ENCODE data around the gene AUH. TPM values are rescaled to one million over a fixed set of nuclear protein-coding genes. Genes with fewer than 3 reads are reported as not detected.
A peak's percentile ranks its signal among the peaks of the same experiment; 100 is the strongest.

The AUH gene
- total and polyA plus RNA-seq, 2 donors (not counting 1 experiment from before 2014, with no cell fraction given), result 11.3 to 55.5 TPM

DNA sequence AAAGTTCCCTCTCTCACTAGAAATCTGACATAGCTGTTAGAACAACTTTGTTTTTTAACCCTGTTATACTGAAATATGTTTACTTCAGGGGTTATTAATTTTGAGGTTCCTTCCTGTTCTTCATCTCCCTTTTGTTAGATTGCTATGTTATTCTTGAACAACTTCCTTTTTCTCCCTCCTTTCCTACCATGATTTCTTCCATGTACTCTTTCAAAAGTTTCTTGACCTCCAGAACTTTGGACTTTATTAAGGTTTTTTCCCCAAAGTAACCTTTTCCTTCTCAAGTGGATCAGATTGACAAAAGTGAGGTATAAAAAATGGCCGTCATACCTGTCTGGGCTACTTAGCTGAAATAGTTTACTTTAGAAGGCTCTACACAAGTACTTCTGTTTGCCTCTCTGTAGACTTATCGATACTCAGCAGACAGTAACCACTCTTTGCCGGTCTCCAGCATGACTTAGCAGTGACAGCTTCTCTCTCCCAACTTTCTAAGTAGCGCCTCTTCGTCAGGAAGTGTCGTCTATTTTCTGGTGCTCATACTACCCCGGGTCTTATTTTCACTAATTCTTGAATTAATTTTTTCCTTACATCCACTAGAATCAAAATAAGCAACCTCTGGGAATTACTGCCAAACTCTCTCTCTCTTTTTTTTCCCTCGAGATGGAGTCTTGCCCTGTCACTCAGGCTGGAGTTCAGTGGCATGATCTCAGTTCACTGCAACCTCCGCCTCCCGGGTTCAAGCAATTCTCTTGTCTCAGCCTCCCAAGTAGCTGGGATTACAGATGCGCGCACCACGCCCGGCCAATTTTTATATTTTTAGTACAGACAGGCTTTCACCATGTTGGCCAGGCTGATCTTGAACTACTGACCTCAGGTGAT is 42.2 kb upstream of the AUH start:
- Histone ChIP-seq H3K9me3 (ENCODE audit: control insufficient read depth, insufficient read depth, low read depth, low read length) (no peaks in the 10 kb centered on the region), H3K27me3 (ENCODE audit: control insufficient read depth, insufficient read depth, low read length) (no peaks in the 10 kb centered on the region), H3K4me2 (ENCODE audit: extremely low read depth, insufficient read depth, low read length) (no peak overlapping the region), H4K20me1 (ENCODE audit: control insufficient read depth, extremely low read depth, insufficient read depth, low read length) (no peaks in the 10 kb centered on the region), H3K79me2 (ENCODE audit: control insufficient read depth, insufficient read depth, low read length) (peaks cover 2% of the 10 kb centered on the region), H2AFZ (ENCODE audit: low read length) (no peak overlapping the region), H3K9ac (ENCODE audit: insufficient read depth, low read length) (no peak overlapping the region), H3K36me3 (ENCODE audit: control insufficient read depth, insufficient read depth, low read length) (no peaks in the 10 kb centered on the region), H3K27ac (ENCODE audit: insufficient read depth, low read length) (no peak overlapping the region), H3K4me1 (ENCODE audit: control insufficient read depth, extremely low read depth, insufficient read depth, low read length) (no peaks in the 10 kb centered on the region), H3K4me3 (replicated peaks in 1 of 4; ENCODE audit: control extremely low read depth in 1 of 4, insufficient read depth in 1 of 4, low read depth in 3 of 4, low read length in 4 of 4) (no peak overlapping the region)
- DNase-seq (ENCODE audit: low read depth in 2 of 2), result no peak
- TF ChIP-seq CTCF (conservative IDR thresholded peaks at IDR 0.05 in 1 of 2, IDR thresholded peaks at IDR 0.05 in 1 of 2; ENCODE audit: low read depth in 1 of 2, low read length in 2 of 2), result no peak
- no peak for TF ChIP-seq EZH2 (IDR thresholded peaks at IDR 0.05; ENCODE audit: low read length, missing control alignments)

- no peak overlapping the region for H3K4me2 ChIP-seq (ENCODE audit: extremely low read depth, insufficient read depth, low read length)
- no peak overlapping the region for H2AFZ ChIP-seq (ENCODE audit: low read length)
- H3K27ac ChIP-seq (ENCODE audit: insufficient read depth, low read length), result no peak overlapping the region
- no peak for TF ChIP-seq EZH2 (IDR thresholded peaks at IDR 0.05; ENCODE audit: low read length, missing control alignments)
- TF ChIP-seq CTCF (conservative IDR thresholded peaks at IDR 0.05 in 1 of 2, IDR thresholded peaks at IDR 0.05 in 1 of 2; ENCODE audit: low read depth in 1 of 2, low read length in 2 of 2), result no peak
- H3K27me3 ChIP-seq (ENCODE audit: control insufficient read depth, insufficient read depth, low read length), result no peaks in the 10 kb centered on the region
- no peak for DNase-seq (ENCODE audit: low read depth in 2 of 2)
- H3K4me3 ChIP-seq (replicated peaks in 1 of 4; ENCODE audit: control extremely low read depth in 1 of 4, insufficient read depth in 1 of 4, low read depth in 3 of 4, low read length in 4 of 4), result no peak overlapping the region
- no peaks in the 10 kb centered on the region for H3K36me3 ChIP-seq (ENCODE audit: control insufficient read depth, insufficient read depth, low read length)
- no peak overlapping the region for H3K9ac ChIP-seq (ENCODE audit: insufficient read depth, low read length)
- no peaks in the 10 kb centered on the region for H3K9me3 ChIP-seq (ENCODE audit: control insufficient read depth, insufficient read depth, low read depth, low read length)
- H4K20me1 ChIP-seq (ENCODE audit: control insufficient read depth, extremely low read depth, insufficient read depth, low read length), result no peaks in the 10 kb centered on the region
- no peaks in the 10 kb centered on the region for H3K79me2 ChIP-seq (ENCODE audit: control insufficient read depth, insufficient read depth, low read length)
- peaks cover 3% of the 10 kb centered on the region for H3K4me1 ChIP-seq (ENCODE audit: control insufficient read depth, extremely low read depth, insufficient read depth, low read length)
These were observed 37.2 kb upstream of the AUH start for GRCh38 chr9:91398926-91399325.

- no peak overlapping the region for H2AFZ ChIP-seq (ENCODE audit: low read length)
- TF ChIP-seq EZH2 (IDR thresholded peaks at IDR 0.05; ENCODE audit: low read length, missing control alignments), result no peak
- no peak for TF ChIP-seq CTCF (conservative IDR thresholded peaks at IDR 0.05 in 1 of 2, IDR thresholded peaks at IDR 0.05 in 1 of 2; ENCODE audit: low read depth in 1 of 2, low read length in 2 of 2)
- no peaks in the 10 kb centered on the region for H4K20me1 ChIP-seq (ENCODE audit: control insufficient read depth, extremely low read depth, insufficient read depth, low read length)
- no peak overlapping the region for H3K9ac ChIP-seq (ENCODE audit: insufficient read depth, low read length)
- H3K36me3 ChIP-seq (ENCODE audit: control insufficient read depth, insufficient read depth, low read length), result no peaks in the 10 kb centered on the region
- H3K4me3 ChIP-seq (replicated peaks in 1 of 4; ENCODE audit: control extremely low read depth in 1 of 4, insufficient read depth in 1 of 4, low read depth in 3 of 4, low read length in 4 of 4), result no peak overlapping the region
- no peaks in the 10 kb centered on the region for H3K27me3 ChIP-seq (ENCODE audit: control insufficient read depth, insufficient read depth, low read length)
- peak; percentile 89 to 95 for DNase-seq (ENCODE audit: low read depth in 2 of 2)
- H3K27ac ChIP-seq (ENCODE audit: insufficient read depth, low read length), result no peak overlapping the region
- no peaks in the 10 kb centered on the region for H3K79me2 ChIP-seq (ENCODE audit: control insufficient read depth, insufficient read depth, low read length)
- H3K4me1 ChIP-seq (ENCODE audit: control insufficient read depth, extremely low read depth, insufficient read depth, low read length), result peaks cover 5% of the 10 kb centered on the region
- H3K4me2 ChIP-seq (ENCODE audit: extremely low read depth, insufficient read depth, low read length), result peak overlapping the region; percentile 58
- H3K9me3 ChIP-seq (ENCODE audit: control insufficient read depth, insufficient read depth, low read depth, low read length), result no peaks in the 10 kb centered on the region
These were observed 34.1 kb upstream of the AUH start for GRCh38 chr9:91395553-91396471.

Measured in fibroblast of lung (primary cell).